Inflammatory macrophage treated with lipopolysaccharide for 1 hour (primary cell): ENCODE data around the gene EGR4.

ENCODE experiments used
- DNase-seq, 2 donors: peaks; one replicate each; pipeline ENCODE4 v3.0.0-alpha.2; 2020 to 2022

EGR4 gene

DNA sequence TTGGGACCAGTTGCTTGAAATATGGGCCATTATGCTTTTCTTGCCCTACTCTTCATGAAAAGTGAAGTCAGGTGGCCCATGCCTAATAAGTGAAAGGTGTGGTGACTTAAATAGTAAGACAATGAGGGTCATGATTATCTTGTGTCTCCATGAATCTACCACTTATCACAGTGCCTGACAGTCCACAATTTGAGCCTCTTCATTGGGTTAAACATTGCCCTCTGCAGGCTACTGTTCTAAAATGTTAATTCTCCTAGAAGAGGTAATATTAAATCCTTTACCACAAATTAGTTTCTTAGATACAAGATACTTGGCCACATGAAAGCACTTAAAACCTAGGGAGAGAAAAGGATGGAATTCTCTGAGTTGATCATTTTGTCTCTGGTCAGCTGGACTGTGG is 4.0 kb downstream of the EGR4 start:
- DNase-seq: no peak

DNA sequence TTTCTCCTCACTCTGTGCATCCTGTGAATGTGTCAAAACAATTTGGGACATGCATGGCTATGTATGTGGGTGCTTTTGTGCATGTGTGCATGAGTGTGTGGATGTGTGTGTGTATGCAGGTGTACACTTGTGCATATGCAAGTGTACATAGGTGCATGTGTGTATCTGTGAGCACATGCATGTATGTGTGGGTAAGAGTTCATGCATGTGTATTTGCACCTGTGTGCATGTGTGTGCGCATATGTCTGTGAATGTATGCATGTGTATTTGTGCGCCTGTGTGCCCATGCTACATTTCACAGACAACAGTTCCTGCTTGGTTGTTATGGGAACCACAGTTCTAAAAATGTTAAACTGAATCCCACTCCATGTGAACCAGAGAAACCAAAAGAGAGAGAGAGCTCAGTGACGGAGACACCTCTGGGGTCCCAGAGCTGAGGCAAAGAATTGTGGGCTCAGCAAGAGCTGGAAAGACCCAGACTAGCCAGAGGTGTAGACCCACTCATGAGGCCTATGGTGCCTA is 7.2 kb downstream of the EGR4 start:
- DNase-seq: no peak

DNA sequence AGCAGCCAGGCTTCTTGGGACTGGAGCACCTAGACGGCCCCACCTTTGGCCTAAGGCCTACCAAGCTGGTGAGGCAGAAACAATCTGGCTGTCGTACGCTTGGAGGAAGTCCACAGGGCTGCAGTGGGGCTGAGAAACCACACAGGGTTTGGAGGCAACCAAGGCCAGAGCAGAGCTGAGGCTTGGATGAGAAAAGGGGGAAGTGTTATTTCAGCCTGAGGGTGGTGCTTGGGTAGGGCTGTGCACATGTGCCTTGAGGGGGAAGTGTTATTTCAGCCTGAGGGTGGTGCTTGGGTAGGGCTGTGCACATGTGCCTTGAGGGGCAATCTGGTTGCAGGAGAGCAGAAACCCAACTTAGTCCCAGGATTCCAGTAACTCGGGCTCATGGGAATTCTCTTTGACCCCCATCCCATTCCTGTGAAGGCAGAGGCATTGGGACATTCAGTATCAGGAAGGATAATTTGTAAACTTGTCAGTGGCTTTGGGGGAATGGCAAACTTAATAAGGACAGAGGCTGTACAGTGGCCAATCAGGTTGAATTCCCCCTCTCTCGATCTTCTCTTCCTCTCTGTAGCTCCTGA is 8.1 kb downstream of the EGR4 start:
- peak; percentile 69 to 71 for DNase-seq

DNA sequence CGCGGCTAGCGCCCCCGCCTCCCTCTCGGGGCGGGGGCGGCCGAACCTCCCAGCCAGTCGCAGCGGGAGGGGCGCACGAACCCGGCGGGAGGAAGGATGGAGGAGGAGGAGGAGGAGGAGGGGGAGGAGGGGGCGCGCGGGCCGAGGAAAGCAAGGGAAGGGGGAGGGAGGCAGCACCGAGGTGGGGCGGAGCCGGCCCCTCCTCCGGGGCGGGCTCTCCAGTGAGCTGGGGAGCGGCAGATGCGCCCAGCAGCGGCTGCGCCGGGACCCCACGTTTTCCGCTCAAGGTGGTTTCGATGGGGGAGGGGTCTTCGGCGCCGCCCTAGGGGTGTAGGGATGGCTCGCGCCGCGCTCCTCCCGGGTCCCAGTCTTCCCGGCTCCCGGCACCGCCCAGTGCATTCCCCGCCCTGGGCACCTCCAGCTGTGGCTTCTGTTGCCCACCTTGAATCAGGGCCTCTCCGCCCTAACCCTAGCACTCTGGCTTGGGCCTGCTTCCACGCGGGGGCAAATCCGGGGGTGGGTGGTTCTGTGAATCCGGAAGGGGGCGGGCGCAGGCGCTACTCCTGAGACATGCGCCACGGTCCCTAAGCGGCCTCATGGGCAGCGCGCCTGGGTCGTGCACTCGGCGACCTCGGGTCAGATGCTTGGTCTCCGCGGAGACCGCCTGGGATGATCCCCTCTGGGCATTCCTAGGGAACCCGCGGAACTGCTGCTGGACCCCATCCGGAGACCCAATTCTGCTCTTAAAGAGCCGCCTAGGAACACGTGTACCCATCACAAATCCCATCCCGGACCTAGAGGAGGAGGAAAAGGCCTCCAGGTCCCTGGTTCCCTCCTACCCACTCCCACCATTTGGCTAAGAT is 8.8 kb downstream of the EGR4 start, which contains the start of gene FBXO41:
FBXO41 (minus strand) TSS at position 183 of the 863 bp plus-strand sequence. CDS start 14,848 bp downstream, outside the sequence.
- DNase-seq: peak in 1 of 2 donors; percentile 14

DNA sequence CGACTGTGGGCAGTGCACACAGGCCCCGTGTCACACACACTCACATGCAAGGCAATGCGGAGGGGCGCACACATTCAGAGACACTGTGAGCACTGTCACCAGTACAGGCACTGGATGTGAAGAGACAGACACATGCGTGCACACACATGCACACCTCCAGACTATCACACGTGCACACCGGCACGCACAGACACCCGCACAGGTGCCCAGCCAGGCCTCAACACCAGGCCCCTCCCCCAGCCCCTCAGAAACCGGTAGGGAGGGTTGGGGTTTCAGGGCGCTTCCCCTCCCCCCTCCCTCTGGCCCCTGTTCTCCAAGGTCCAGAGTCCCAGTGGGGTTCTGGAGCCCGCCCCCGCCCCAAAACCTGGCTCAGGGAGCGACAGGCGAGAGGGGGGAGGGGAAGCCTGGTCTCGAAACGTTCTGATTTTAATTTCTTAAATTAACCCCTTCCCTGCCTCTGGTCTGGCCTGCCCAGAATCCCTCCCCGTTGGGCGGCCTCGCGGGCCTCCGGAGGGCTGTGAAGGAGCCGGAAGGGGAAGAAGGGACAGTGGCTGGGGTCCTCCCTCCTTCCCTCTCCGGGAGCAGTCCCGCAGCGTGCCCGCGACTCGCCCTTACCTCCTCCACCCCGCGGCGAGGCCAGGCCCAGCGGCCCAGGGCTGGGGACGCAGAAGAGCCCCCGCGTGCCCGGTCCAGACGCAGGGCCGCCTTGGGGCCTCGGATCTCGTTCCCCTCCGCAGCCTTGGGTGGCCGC is 9.6 kb downstream of the EGR4 start:
- no peak for DNase-seq

DNA sequence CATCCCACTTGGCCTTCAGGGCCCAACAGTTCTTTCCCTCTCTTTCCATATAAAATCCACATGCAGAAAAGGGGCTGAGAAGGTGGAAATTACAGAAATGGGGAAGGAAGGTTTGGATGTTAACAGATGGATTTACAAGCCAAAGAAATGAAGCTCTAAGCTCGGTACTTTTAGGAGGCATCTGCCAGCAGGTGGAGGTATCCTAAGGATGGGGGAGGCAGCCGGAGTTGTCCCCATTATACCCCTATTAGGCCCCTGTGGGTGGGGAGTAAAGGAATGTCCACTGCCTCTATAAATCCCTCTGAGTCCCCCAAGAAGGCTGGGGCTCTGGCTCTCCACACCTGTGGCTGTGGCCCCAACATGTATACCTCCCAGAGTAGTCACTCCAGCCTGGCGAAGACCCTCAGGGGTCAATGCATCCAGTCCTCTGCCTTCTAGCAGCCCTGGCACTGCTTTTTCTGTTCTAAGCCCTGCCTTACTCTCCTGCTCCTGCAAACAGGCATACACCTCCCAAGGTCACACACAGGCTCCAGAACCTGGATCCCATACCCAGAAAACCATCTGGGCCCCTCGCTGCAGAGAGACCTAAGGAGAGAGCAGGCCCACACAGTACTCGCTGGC is 10.3 kb downstream of the EGR4 start:
- DNase-seq: no peak

DNA sequence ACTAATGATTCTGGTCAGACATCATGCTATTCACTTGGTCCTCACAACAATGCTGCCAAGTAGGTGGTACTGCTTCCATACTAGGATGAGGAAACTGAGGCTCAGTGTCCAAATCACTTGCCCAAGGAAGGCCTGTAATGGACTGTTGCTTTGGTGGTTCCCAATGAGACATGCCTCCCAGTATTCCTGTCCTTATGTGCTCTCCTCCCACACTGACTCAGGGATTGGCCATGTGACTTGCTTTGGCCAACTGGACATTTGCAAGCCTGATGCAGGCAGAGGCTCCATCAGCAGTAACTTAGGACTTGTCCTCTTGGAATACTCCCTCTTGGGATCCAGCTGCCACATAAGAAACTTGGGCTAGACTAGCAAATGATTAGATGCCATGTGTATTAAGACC is 12.1 kb downstream of the EGR4 start:
- no peak for DNase-seq

DNA sequence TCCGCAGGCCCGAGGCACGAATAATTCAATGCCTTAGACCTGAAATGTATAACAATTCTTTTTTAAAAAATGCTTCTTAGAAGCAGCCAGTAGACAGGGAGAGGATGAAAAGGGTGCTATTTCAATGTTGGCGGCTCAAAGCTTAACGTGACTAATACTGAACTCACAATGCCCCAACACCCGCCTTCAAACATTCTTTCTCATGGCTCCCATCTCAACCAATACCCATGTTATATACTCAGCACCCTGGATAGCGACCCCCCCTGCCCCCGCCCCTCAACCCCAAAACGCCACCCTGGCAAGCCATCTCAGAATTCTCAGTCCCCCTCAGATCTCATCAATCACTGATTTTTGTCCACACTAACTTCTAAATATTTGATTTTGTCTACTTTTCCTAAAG is 13.5 kb downstream of the EGR4 start:
- DNase-seq: no peak

DNA sequence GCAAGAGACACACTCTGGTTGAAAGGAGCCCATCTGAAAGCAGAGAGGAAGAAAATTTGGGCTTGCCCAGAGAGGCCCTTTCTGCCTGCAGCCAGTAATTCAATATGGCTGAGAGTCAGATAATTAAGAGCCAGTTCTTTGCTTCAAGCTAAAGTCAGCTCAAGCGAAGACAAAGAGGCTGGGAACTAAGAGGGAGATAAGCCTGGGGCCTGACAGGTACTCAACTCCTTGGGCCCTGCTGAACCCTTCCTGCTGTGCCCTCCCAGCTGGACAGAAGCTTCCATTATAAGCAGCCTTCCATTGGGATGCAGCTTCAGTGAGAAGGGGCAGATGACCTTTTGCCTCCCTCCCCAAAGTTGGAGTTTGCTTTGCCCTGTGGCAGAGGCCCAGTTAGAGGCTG is 21.1 kb downstream of the EGR4 start:
- no peak for DNase-seq

DNA sequence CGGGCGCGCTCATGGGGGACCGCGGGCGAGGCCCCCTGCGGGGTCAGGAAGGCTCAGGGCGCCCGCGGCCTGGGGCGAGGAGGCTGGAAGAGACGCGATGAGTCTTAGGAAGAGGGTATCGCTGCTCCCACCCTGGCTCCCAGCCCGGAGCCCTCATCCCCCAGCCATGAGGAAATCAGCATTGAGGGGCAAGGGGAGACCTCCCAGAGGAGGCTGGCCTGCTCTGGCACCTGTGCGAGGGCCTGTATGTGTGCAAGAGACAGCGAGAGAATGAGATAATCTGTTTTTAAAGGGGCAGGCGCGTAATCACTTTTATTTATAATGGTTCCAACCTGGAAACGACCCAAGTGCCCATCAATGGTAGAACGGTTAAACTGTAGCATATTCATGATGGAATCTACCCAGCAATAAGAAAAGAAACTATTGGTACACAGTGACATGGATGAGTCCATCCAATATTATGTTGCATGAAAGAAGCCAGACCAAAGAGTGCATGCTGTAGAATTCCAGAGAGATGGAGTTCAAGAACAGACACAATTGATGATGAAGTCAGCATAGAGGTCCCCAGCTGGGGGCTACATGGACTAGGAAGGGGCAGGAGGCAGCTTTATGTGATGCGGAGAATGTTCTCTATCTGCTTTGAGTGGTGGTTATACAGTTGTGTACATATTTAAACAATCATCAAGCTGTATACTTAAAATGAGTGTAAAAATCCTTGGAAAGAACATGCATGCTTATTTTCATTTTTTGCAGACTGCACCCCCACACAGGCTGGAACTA is 23.5 kb downstream of the EGR4 start:
- DNase-seq: no peak

DNA sequence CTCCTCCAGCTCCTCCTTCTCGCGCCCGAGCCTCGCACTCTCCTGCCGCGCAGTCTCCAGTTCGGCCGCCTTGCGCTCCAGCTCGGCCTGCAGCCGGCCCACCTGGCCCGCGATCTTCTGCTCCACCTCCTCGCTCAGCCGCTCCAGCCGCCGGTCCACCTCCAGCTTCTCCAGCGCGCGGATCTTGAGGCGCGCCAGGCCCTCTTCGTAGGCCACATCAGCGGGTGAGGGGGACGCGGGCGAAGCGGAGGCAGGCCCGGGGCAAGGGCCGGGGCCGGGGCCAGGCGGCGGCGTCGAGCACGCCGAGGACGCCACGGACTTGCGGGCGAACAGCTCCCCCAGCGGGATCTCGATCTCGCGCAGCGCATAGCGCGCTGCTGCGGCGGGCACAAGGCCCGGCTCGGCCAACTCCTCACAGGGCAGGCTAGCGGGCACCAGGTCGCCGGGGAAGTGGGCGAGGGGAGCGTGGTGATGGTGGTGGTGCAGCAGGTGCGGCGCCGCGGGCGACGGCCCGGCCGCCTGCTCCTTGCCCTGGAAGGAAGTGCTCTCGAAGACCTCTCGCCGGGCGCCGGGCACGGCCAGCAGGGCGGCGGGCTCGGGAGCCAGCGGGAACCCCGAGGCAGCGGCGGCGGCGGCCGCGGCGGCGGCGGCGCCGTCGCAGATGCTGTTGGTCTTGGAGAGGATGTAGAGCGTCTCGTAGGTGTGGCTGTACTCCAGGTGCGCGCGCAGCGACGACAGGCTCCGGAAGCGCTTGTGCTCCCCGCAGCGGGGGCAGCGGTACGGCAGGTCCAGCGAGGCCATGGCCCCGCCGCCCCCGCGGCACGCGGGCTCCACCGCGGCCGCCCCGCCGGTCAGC is 24.3 kb downstream of the EGR4 start:
- no peak for DNase-seq

DNA sequence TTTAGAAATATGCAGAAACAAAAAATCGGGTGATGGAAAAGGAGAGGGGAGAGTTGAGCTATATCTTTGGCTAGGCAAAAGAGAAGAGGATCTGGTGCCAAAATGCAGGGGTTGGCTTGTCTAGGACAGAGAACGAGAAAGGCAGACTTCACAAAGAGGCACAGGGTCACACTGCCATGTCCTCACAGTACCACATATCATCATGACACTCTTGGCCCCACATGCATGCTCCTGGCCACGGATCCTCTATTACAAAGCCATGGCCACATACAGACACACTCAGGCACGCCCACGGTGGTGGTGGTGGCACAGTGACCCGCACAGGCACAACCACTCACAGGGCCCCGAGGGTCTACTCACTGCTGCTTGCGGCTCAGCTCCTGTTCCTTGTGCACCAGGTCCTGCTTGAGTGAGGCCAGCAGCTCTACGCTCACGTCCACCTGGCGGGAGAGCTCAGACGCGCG is 24.9 kb downstream of the EGR4 start:
- DNase-seq: no peak

DNA sequence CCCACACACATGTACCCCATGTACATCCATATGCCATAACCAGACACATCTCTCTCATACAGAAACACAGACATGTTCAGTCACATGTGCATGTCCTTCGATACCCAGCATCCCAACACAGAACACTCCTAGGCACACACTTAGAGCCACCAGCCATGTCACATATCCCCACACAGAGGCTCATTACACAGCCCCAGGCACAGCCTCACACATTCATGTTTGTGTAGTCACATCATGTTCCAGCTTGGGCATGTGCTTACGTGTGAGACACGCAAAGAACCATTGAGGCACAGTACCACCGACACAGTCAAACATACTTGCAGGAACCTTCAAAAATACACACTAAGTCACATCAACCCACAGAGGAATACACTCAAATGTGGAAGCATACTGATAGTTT is 26.3 kb downstream of the EGR4 start:
- DNase-seq: no peak

DNA sequence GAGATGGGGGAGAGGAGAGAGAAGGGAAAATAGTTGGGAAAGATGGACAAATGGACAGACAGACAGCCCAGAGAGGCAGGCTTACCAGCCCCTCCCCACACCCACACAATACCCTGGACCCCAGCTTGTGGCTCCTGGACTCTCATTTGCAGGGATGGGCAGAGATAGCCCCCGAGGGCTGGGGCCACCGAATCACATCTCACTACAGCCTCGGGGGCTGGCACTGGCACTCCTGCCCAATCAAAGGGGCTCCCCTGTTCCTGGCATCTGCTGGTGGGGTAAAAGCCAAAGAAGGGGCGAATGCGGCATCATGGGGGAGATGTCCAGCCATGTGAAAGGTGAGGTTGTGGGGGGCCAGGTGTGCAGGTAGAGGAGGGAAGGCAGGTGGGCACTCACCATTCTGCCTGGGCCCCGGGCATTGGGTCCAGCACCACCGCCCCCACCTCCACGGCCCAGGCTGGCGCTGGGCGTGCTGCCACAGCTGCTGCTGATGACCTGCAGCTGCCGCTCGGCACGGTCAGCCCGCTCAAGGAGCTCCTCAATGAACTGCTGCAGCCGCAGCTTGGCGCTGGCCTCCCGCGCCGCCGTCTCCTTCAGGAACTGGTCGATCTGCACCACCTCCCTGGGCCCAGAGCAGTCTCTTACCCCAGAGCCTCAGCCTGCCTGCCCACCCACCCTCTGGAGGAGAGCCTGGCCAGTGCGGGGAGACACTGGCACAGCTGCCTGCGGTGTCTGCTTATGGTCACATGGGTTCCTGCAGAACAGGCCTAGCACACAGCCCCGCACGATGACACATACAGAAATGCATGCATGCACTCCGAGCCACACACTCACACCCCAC is 27.1 kb downstream of the EGR4 start:
- no peak for DNase-seq

DNA sequence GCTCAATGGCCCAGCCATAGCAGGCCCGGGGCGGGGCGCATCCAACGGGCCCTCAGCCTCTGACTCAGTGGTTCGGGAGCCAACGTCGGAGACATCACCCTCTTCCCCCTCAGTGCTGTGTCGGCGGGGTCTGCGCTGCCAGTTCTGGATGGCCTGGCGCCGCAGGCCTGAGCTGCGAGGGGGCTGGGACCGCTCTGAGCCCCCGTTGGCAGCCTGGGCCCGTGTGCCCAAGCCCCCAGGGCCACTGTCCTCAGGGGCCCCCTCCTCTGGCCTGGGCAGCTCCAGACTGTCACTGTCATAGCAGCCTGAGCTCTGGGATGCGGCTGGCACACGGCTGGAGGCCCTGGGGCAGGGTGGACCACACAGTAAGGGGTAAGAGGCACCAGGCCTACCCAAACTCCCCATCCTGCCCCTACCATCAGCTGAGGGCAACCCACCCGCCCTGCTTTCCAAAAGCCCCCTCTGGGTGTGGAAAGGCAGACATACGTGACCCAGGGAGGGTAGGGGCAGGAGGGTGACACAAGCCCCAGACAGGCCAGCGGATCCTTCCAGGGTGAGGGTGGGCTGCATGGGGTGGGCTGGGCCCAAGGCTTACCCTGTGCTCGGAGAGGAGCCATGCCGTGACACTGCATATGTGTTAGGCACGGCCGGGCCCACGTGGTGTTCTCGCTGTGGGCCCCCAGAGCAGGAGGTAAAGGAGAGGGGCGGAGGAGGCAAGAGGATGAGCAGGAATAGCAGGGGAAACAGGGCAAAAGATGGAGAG is 27.9 kb downstream of the EGR4 start:
- no peak for DNase-seq

DNA sequence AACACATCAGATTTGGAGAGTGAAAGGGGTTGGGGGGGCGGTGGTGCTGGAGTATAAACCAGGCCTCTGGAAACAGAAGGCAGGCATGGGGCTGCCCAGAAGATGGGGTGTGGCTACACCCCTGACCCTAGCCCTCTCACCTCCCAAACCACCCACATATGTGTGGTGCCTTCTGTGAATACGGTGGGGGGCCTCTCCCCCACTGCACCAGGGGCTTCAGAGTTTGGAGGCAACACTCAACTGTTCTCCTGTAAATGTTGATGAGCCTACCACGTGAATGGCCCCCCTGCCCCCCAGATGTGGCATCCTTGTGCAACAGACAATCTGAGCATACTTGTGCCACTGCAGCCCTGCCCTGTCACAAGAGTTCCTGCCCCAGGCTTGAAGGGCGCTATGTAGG is 28.6 kb downstream of the EGR4 start:
- DNase-seq: no peak

DNA sequence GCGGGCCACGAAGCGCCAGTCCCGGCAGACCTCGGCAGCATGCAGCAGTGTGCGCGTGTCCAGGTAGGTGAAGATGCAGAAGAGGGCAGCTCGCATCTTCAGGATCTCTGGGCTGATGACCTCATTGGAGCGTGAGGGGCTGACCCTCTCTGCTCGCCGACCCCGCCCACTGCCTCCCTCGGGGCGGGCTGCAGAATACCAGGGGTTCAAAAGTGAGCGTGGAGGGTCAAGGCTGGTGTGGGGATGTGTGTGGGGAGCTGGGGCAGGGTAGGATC is 29.1 kb downstream of the EGR4 start:
- no peak for DNase-seq

DNA sequence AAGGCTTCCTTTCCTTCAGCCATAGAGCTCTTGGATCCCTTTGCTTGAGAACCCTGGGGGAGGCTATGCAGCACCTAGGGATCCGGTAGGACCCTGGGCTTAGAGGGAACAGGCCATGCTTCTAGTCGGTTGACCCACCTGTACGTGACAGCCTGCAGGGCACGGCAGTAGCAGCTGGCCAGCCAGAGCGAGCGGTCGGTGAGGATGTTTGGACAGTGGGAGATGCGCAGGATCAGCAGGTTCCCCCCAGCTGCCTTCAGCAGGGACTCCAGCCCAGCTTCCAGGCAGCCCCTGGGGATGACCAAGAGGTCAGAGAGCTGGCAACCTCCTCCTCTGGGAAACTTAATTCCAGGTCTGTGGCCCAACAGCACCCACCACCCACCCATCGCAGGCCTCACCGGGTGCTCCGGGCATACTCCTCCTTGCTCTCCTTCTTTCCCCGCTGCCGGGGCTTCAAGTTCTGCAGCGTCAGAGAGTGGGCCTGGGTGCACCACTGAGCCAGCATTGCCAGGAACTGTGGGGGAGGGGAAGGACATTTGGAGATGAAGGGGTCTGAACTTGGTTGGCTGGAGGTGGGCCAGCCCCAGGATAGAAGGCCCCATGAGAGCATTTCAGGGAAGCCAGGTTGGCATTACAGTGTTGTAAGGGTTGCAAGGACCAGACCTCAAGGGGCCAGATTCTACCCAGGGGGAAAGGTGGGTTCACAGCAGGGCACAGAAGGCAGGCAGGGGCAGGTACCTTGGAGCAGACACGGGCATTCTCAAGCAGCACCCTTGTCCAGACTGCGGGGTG is 29.6 kb downstream of the EGR4 start:
- no peak for DNase-seq
